GM12872 (cell line): Measurements from ENCODE around the gene PTPN14.

Experiments used
- CTCF ChIP-seq: IDR thresholded peaks from 3 replicates; pipeline ENCODE4 v1.5.1; 2011; ENCODE audit warnings: low read depth, mild to moderate bottlenecking, low read length, moderate library complexity; ENCODE audit not compliant: insufficient read depth

Gene PTPN14

DNA sequence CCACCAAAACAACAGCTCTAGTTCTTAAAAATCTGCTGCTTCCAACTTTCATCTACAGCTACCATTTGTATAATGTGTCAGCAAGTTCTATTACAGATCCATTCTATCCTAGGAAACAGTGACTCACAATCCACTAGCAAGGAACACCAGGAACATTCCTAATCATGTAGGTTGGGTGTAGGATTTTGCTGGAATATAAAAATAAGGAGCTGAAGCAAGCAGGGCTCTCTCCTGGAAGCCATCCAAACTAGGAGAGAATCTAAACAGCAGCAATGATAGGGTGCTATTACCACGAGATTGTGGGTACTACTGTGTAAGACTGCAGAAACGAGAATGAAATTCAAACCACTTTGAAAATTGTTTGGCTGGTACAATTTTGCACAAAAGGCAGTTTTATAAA lies 135.0 kb downstream of the PTPN14 start:
- no peak for TF ChIP-seq CTCF

DNA sequence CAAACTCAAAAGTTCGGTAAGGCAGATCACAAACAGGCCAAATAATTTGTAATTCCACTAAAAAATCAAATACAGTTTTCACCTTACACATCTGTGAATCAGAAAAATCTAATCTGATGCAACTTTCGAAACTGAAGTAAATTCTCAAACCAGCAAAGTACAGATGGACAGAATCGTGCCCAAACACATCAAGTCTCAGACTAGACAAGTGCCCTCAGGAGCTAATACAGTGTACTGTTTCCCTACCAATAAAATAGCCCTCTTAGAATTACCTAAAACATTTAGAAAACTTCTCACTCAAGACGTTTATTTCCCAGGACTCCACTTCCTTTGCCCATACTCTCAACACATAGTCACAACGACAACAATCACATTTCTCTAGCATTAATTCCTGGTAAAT lies 136.3 kb downstream of the PTPN14 start:
- no peak for TF ChIP-seq CTCF

GRCh38 chr1:214414691-214415090 lies 136.7 kb downstream of the PTPN14 start:
- TF ChIP-seq CTCF, result no peak

DNA sequence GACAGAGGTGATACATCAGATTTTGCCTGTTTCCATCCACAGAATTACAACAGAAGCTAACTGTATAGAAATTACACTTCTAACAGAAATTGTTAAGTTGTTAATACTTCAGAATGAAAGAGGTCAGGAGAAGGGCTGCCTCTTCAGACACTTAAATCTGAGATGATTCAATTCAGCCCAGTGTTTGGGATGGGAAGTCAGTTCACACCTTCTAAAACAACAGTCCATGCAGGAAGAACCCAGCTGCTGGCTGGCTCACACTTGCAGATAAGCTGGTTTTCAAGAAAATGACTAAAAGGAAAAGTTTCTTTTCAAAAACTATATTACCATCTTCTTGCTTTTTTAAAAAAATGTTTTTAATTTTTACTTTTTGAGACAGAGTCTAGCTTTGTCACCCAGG lies 138.1 kb downstream of the PTPN14 start:
- no peak for TF ChIP-seq CTCF

- no peak for TF ChIP-seq CTCF
These were observed 146.7 kb downstream of the PTPN14 start for GRCh38 chr1:214404571-214405213.

- no peak for TF ChIP-seq CTCF
These were observed 147.2 kb downstream of the PTPN14 start for GRCh38 chr1:214404154-214404553.

GRCh38 chr1:214403431-214403830 lies 148.0 kb downstream of the PTPN14 start:
- TF ChIP-seq CTCF, result no peak
